HG03439 (cell line): ENCODE results near the gene FN1.
"Not testable (repeated sequence)": the region's sequence is repeated elsewhere in the genome, so short reads cannot be mapped to it uniquely, and the experiment has no call there.

ENCODE experiments used
- ATAC-seq: cut with Tn5 transposase; IDR thresholded peaks from one replicate; pipeline ENCODE4 v1.9.1; 2021; ENCODE audit warnings: mild to moderate bottlenecking, moderate library complexity; ENCODE audit not compliant: unreplicated experiment

Gene FN1

DNA sequence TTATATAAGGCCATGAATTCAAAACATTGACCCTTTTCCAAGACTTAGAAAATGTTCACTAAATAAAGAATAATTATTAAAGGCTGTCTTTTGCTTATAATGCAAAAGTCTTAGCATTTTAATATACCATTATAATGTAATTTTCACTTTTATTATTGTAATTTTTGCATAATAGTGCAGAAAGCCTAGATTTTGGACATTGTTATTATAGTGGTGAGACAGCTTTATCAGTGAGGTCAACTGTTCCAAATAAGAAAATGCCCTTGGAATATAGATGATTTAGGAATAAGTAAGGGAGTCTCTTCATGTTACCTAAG is 67.4 kb downstream of the FN1 start:
- no peak for ATAC-seq

DNA sequence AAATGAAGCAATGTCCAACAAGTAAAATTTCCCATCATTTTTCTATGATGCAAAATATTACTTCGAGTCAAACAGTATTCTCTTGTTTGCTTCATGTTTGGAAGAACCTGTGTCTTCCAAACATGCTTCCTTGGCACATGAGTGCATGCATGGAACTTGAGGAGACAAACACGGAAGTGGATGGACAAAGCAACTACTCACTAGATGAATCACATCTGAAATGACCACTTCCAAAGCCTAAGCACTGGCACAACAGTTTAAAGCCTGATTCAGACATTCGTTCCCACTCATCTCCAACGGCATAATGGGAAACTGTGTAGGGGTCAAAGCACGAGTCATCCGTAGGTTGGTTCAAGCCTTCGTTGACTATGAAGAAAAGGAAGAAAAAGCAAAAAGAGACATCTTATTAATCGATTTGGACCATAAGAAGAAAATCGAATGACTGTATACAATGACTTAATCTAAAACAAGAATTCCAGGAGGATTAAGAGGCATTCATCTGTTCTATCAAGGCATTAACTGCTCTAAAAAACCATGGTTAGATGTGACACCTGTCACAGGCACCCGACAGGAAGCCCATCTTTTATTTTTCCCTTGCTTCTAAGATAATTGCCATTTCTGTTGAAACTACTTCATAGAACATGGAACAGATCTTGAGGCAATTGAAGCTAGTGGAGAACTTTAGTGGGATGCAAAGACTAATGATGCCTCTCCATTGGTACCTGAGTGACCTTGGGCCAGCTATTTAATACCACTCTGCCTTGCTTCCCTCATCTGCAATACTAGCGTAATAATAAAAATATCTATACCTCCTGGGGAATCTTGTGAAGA is 68.0 kb downstream of the FN1 start:
- ATAC-seq = no peak

DNA sequence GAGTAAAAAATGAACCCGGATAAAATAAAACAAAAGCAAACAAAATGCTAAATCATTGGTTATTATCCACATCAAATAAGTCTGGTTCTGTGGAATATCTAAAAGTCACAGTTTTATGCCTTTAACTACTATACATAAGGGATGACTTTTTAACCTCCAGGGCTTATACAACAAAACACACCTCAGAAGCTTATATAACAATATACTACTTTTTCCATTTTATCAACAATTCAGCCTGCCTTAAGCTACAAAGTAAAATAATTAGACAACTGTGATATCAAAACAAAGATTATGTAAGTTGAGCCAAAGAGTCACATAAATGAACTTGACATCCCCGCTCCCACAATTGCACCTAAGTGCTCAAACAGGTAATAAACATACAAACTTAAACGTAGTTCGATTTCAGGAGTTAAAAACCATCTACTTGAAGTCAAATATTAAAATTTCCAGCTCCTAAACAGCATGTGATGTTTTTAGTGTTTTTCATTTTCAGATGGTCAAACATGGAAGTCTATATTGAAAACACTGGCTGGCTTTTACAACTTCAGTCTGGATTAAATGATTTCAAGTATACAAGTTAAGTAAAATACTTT is 69.3 kb downstream of the FN1 start:
- no peak for ATAC-seq

DNA sequence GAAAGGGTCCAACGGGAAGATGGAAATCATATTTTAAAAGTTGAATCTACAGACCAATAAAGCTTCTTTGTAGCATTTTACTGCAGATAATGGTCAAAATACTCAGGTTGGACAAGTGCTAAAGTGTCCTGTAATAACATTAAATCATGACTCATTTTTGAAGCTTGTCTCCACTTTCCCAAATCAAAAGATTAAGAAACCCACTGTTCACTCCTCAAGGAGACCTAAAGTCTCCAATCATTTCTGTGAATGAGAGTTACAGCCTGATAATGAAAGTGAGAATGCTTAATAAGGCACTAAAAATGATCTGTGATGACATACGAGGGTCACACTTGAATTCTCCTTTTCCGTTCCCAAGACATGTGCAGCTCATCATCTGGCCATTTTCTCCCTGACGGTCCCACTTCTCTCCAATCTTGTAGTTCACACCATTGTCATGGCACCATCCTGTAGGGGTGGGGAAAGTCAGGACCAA is 70.6 kb downstream of the FN1 start:
- no peak for ATAC-seq

DNA sequence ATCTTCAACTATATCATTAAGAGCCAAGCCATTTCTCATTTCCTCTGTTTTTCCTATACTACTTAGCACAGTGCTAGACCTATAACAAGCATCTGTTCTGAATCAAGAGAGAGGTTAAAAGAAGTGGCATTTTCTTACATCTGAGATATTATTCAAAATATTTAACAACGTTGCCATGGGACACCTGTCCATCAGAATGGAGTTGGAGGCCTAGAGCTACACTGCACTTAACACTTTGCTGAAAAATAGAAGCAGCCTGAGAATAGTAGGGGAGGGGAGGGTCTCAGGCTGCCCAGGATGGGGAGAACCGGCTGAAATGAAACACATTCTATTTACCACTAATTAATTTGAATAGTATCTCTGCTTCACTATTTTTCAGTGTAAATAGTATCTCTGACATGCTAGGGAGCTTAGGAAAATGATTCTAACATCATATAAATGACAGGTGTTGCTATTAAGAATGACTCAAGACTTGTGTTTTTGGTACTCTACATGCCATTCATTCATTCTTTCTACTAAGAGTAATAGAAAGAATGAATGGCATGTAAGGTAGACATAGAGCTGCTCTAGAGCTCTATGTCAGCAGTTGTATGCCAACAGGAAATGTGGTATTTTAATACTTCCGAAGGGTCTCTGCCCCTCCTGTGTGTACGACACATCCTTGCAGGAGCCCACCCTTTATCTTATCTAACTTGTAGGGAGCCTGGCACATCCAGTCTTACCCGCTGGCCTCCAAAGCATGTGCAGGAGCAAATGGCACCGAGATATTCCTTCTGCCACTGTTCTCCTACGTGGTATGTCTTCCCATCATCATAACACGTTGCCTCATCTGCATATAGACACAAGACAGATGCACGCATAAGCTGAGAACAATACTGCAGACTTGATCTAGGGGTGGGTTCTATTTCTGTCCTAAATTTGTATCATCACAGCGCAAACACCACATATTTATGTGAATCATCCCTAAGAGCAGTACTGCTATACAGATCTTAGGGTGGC is 71.4 kb downstream of the FN1 start:
- ATAC-seq = no peak

DNA sequence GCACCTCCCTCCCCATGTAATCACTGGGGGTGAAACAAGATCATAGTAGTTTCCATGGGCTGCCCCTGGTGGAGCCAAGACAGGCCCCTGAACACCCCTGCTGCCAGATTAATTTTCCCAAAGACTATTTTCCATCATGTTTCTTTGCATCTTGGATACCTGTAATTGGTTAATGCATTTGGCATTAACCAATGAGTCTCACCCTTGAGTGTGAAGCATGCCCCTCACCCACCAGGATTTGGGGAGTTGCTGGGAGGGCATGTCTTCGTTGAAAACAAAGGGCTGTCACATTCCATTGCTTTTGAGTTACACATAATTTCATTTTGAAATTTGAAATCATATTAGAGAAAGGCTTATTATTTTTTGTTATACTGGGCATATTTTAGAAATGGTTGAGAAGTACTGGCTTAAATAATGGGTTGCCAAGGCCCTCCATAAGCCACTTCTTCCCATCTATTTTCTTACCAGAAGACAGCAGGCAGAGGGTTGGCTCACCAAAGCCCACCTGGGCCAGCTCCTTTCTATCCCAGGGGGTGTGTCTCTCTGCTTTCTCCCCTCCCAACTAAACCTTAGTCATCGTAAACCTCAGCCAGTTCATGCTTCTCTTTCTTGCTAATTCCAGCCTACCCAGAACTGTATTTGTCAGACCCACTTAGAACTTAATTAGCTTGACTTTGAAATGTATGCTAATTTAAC is 72.3 kb downstream of the FN1 start:
- no peak for ATAC-seq

DNA sequence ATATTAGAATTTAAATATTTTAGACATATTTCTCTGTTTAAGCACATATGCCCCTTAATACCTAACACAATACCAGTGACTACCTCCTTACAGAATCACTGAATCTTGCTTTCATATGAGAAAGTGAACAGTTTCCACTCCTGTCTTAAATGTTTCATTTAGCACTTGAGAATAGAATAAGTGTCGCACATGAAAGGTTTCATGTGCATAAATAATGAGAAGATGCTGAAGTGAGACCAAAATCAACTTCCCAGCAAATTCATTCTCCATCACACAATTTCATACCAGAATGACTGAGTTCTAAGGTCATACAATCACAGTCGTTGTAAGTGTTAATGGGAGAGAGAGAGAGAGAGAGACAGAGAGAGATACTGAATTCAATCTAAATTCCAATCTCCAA is 72.8 kb downstream of the FN1 start:
- ATAC-seq = no peak

DNA sequence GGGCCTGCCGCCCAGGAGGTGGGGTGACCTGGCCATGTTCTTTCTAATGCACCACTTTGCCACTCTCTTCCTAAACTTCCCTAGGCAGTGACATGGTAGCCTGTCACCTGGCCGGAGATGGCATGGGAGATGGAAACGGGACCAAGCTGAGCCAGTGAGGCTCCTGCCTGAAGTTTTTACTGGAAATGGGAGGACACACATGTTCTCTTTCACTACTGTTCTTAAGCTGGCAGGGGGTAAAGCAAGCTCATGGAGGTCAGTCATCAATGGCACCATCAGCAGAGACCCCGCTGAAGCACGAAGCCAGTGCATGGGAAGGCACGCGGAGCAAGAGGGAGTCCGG is 73.3 kb downstream of the FN1 start:
- ATAC-seq = no peak

DNA sequence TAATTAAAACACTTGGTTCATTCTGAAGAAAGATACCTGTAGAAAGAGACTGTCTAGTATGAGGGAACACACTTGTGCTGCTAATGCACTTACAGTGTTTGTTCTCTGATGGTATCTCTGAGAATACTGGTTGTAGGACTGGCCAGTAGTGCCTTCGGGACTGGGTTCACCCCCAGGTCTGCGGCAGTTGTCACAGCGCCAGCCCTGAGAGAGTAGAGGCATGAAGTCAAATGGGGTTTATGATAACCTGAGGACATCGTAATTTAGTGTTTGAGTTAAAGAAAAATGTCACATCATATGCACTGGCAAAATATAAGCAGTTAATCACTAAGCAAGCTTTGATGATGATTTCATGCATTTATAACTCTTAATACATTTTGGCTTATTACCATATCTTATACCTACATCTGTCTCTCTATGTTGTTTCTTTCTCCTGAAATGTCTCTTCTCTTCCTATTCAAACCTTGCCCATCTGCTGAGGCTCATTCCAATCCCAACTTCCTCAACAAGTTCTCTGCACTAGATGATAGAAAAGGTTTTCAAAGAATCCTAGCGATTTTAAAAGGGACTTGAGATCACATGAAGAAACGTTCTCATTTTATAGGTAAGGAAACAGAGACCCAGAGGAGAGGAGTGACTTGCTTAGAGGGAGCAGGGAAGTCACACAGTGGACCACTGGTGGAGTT is 73.8 kb downstream of the FN1 start:
- no peak for ATAC-seq

DNA sequence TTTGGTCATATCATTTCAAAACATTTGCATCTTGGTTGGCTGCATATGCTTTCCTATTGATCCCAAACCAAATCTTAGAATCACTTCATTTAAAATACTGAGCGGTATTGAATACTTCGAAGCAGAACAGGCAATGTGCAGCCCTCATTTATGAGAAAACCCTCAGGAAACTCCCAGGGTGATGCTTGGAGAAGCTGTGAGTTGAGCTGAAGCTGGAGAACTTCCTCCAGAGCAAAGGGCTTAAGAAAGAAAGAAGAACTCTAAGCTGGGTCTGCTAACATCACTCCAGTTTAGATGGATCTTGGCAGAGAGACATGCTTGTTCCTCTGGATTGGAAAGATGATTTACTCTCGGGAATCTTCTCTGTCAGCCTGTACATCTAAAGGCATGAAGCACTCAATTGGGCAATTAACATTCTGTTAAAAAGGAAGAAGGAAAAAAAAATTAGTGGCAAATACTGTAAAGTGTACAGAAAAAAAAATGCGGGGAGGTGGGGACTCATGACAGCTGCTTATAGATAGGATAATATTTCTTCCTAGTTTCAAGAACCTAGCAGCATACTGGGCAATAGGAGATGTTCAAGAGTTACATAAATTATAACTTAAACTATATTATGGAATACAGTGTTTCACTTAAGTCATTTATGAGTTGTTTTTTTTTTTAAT is 74.5 kb downstream of the FN1 start:
- no peak for ATAC-seq

DNA sequence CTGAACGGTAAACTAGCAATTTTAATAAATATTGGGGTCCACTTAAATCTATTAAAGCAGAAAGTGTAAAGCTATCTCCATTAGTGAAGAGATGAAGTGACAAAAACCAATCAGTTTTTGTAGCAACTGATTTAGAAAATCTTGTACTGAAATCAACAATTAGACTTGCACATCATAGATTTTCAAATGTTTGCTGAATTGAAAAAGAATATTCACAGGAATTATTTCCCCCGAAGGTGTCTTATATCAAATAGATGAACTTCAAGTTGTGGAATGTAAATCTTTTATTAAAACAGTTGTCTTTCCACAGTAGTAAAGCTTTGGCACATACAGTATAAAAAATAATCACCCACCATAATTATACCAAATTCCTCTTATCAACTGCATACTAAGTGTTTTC is 75.3 kb downstream of the FN1 start:
- ATAC-seq = no peak

DNA sequence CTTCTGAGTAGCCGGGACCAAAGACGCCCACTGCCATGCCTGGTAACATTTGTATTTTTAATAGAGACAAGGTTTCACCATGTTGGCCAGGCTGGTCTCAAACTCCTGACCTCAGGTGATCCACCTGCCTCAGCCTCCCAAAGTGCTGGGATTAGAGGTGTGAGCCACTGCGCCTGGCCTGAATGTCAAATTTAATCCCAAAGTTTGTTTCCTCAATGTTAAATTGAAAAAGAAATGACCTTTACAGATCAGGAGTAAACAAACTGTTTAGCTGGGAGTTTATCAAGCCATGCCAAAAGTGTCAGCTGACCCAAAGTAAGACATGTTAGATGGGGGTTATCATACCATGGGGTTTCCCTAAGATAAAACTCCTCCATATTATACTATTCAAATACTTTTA is 75.8 kb downstream of the FN1 start:
- ATAC-seq = not testable (repeated sequence)

DNA sequence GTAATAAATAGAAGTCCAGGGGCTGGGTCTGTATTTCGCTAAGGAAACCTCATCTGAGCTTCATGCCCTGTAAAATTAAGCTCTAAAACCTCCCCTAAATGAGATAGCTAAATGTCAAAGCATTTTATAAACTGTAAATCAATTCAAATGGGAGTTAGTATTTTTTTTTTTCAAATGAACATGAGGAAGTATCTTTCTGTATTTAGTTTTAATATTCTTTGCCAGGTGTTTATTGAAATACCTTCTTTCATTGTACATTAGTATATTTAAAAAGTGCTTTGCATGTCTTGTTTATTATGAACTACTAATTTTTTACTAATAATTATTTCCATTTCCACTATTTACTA is 76.3 kb downstream of the FN1 start:
- ATAC-seq = no peak

DNA sequence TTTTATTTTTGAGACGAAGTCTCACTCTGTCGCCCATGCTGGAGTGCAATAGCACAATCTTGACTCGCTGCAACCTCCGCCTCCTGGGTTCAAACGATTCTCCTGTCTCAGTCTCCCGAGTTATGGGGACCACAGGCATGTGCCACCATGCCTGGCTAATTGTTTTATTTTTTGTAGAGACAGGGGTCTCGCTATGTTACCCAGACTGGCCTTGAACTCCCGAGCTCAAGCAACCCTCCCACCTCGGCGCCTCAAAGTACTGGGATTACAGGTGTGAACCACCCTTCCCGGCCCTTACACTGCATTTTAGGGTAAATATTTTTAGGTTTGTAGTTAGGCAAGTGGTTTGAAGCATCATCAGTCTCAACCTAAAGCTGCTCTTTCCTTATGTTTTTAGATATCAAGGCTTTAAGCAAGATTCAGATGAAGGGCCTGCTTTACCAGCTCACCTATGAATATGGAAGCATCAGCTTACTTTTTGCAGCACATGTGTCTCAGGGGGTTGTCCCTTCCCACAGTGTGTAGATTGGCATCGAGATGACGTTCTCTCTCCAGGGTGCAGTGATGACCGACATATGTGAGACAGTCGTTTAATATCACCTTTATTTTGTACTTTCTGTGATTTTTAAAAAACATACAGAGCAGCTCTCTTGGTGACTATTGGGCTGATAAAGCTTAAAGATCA is 76.8 kb downstream of the FN1 start:
- ATAC-seq = no peak

DNA sequence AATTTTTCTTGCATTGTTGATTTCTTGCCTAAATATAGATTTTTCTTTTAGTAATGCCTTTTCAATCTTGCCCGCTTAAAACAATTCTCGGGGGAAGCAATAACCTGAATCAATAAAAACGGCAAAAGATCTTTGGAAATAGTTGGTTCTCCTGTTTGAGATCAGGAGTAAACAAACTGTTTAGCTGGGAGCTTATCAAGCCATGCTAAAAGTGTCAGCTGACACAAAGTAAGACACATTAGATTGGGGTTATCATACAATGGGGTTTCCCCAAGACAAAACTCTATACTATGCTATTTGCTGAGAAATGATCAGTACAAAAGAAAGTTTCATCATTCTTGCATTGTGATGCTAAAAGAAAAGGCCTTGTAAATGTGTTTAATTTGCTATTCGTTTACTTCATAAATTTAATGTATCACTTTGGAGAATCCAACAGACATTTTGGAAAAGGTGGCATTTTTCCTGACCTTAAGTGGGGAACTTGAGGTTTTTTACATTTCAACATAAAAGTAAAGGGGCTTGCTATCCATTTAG is 77.5 kb downstream of the FN1 start:
- ATAC-seq = no peak

DNA sequence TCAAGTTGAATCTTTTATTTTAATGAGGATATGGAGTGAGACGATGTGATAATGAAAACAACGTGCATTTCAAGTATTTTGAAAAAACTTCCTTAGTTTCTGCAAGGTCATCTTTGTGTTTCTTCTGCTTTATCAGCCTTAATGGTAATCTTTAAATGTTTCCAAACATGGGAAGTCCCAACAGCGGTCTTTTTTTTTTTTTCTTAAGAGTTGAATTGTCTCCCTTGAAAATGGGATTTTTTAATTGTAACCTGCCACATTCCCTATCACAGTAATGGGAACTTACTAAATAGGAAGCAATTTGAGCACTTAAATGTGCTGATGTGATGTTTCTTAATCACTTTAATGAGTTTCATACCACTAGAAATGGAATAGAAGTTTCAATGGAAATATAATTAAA is 78.2 kb downstream of the FN1 start:
- no peak for ATAC-seq

DNA sequence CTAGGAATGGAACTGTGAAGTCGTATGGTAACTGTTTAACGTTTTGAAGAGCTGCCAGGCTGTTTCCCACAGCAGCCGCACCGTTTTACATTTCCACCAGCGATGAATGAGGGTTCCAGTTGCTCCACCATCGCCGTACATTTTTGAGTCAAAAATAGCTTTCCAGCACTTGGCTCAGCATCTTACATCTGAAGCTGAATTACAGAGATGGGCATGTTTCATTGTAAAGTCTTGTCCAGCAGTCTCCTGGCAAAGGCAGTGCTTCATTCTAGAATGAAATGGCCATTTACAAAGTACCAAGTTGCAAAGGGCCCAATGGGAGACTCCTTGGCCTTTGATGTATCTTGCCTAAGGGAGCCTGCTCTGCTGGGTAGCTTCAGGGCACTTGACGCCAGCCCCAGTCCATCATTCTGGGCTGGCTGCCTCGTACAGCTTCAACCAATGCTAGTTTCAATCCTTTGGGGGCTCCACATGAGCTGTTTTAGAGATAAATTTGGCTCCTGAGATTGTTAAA is 78.9 kb downstream of the FN1 start:
- ATAC-seq = no peak

DNA sequence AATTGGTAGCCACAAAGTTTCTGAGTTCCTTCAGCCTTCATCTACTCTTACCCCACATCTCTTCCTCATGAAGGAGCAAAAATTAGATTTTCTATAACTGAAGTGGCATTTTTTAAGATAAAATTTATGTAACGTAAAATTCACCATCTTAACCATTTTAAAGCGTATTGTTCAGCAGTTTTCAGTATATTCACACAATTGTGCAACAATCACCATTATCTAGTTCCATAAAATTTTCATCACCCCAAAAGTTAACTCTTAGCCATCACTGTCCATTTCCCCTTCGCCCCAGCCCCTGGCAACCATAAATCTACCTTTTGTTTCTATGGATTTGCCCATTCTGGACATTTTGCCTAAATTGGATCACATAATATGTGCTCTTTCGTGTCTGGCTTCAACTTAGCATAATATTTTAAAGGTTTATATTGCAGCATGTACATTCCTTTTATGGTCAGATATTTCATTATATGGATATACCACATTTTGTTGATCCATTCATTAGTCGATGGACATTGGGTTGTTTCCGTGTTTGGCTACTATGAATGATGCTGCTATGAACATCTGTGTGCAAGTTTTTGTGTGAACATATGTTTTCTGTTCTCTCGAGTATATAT is 79.4 kb downstream of the FN1 start:
- ATAC-seq = no peak

DNA sequence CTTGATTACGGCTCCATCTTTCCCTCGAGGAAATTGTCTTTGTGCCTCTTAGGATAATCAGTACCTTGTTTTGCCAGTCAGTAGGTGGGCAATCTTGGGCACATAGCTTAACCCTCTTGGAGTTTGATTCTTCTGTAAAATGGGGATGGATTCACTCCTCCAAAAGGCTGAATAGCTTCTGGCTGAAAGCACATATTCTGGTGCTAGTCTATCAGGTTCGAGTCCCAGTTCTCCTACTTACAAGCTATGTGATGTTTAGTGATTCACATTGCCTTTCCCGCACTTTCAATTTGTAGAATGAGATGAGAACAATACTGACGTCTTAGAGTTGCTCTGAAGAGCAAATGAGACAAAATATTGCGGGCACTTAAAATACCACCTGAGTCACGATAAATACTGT is 80.1 kb downstream of the FN1 start:
- no peak for ATAC-seq
